Transverse colon (tissue), 4 donors: ENCODE data around the gene IL19. TPM values are rescaled to one million over a fixed set of nuclear protein-coding genes. Genes with fewer than 3 reads are reported as not detected.
A peak's percentile ranks its signal among the peaks of the same experiment; 100 is the strongest.

ENCODE experiments used
- DNase-seq: peaks from one replicate; pipeline ENCODE4 v3.0.0-alpha.2; 2019
- H3K27ac ChIP-seq, 4 donors: fragments of 200-600 bp; sonication (generic); 2 replicates each; pipeline ENCODE4 v1.5.1; 2016 to 2018; ENCODE audit warnings: inconsistent platforms in 4 of 4
- H3K27me3 ChIP-seq: fragments of 200-600 bp; sonication (generic); 2 replicates; pipeline ENCODE4 v1.5.1; 2017; ENCODE audit warnings: inconsistent platforms
- H3K36me3 ChIP-seq, 4 donors: fragments of 200-600 bp; sonication (generic); 2 replicates each; pipeline ENCODE4 v1.5.1; 2017 to 2019; ENCODE audit warnings: inconsistent platforms in 4 of 4
- H3K4me1 ChIP-seq, 4 donors: fragments of 200-600 bp; sonication (generic); 2 replicates each; pipeline ENCODE4 v1.5.1; 2017 to 2020; ENCODE audit warnings: inconsistent platforms in 4 of 4
- H3K4me3 ChIP-seq, 4 donors: fragments of 200-600 bp; sonication (generic); 1 replicate in 1 of 4; 2 replicates in 3 of 4; pipeline versions ENCODE4 v1.5.1 to v1.6.1; 2017 to 2019; ENCODE audit warnings: inconsistent platforms in 4 of 4
- H3K9me3 ChIP-seq, 2 donors: fragments of 200-600 bp; sonication (generic); 2 replicates each; pipeline ENCODE4 v1.5.1; 2017 to 2019; ENCODE audit warnings: inconsistent platforms in 2 of 2
- EP300 ChIP-seq: sonication (generic); formaldehyde crosslinking; IDR thresholded peaks from one replicate; pipeline ENCODE4 v1.6.1; 2017; ENCODE audit warnings: antibody characterized with exemption, low read depth
- POLR2A ChIP-seq: fragments of 450-650 bp; IDR thresholded peaks from one replicate; pipeline ENCODE4 v1.6.1; 2016; ENCODE audit warnings: antibody characterized with exemption, mild to moderate bottlenecking, moderate library complexity
- POLR2AphosphoS5 ChIP-seq, 3 donors: sonication (generic); formaldehyde crosslinking; IDR thresholded peaks; one replicate each; pipeline ENCODE4 v1.6.1; 2016; ENCODE audit warnings: antibody characterized with exemption in 3 of 3
- WGBS, 2 donors: methylation state at CpG; one replicate each; pipeline ENCODE4 v1.1.5; 2018; ENCODE audit warnings: low coverage in 1 of 2; 5-methylcytosine and 5-hydroxymethylcytosine counted together
- in situ Hi-C, 4 donors: fragments of 200-750 bp; cut with MboI; loops; one replicate each; pipeline versions ENCODE4 v1.15.0 to v1.15.1; 2017; ENCODE audit warnings: low sequenced_read_pairs in 3 of 4, low pct_ligation_motif_present in 1 of 4, low pct_unique_long_range_greater_than_20kb in 1 of 4
- intact Hi-C: fragments of 100-400 bp; cut with DNase I; formaldehyde crosslinking; loops from one replicate; pipeline ENCODE4 v1.15.1; 2023; ENCODE audit warnings: low total_unique reads
- total RNA-seq, 4 donors: library from RNA; depleted of rRNA; stranded (reverse); fragments of >200 nt; gene quantifications; one replicate each; pipeline ENCODE4 v1.1.0, GENCODE V29; 2016
- TF ChIP-seq, protein P1 (sequence below), 5 experiments: fragments of 200-600 bp in 3 of 5; fragments of 450-650 bp in 2 of 5; sonication (generic) in 3 of 5; IDR thresholded peaks; 1 replicate in 2 of 5; 2 replicates in 3 of 5; pipeline ENCODE4 v1.5.1; 2016 to 2017; ENCODE audit warnings: antibody characterized with exemption in 5 of 5, inconsistent platforms in 3 of 5, mild to moderate bottlenecking in 2 of 5, moderate library complexity in 1 of 5

Gene IL19
- total RNA-seq, 4 donors from 2014 or later = not detected

- in situ Hi-C loops = no loop called here
- H3K4me1 ChIP-seq = peaks cover 0 to 2% (median 0%) of the 10 kb centered on the region in 4 donors
- TF ChIP-seq POLR2A (no peak), POLR2AphosphoS5 (IDR thresholded peaks at IDR 0.05) (no peak), EP300 (no peak)
- TF ChIP-seq, protein P1, sequence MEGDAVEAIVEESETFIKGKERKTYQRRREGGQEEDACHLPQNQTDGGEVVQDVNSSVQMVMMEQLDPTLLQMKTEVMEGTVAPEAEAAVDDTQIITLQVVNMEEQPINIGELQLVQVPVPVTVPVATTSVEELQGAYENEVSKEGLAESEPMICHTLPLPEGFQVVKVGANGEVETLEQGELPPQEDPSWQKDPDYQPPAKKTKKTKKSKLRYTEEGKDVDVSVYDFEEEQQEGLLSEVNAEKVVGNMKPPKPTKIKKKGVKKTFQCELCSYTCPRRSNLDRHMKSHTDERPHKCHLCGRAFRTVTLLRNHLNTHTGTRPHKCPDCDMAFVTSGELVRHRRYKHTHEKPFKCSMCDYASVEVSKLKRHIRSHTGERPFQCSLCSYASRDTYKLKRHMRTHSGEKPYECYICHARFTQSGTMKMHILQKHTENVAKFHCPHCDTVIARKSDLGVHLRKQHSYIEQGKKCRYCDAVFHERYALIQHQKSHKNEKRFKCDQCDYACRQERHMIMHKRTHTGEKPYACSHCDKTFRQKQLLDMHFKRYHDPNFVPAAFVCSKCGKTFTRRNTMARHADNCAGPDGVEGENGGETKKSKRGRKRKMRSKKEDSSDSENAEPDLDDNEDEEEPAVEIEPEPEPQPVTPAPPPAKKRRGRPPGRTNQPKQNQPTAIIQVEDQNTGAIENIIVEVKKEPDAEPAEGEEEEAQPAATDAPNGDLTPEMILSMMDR (IDR thresholded peaks at IDR 0.05) = no peak
- H3K4me3 ChIP-seq = no peak overlapping the region
- H3K27ac ChIP-seq = no peak overlapping the region
- DNase-seq = no peak
- H3K9me3 ChIP-seq = no peaks in the 10 kb centered on the region
- no peaks in the 10 kb centered on the region for H3K36me3 ChIP-seq
- intact Hi-C loops = no loop called here
- WGBS, 2 donors = 83% methylated on average over 3 of the region's 3 CpGs; no CpG with 5 or more reads in 1 of the 2 donors
- no peaks in the 10 kb centered on the region for H3K27me3 ChIP-seq
These were observed 28.7 kb downstream of the IL19 start for GRCh38 chr1:206799311-206799710.

DNA sequence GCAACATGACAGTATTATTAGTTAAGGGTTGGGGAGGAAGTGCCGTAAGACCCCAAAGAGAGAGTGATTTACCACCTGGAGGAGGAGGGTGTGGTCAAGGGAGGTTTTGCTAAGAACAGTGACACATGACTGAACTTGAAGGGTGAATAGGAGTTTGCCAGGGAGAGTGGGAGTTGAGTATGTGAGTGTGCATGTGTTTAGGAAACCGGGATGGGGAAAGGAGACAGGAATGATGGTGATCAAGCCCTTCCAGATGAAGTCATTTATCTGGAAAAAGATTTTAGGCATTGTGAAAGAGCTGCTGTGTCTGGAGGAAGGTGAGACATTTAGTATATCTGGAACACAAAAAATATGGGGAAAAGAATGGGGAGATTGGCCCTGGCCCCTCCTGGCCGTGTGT, 29.8 kb downstream of the IL19 start:
- WGBS, 2 donors = 83 to 85% methylated on average over 3 of the region's 3 CpGs

DNA sequence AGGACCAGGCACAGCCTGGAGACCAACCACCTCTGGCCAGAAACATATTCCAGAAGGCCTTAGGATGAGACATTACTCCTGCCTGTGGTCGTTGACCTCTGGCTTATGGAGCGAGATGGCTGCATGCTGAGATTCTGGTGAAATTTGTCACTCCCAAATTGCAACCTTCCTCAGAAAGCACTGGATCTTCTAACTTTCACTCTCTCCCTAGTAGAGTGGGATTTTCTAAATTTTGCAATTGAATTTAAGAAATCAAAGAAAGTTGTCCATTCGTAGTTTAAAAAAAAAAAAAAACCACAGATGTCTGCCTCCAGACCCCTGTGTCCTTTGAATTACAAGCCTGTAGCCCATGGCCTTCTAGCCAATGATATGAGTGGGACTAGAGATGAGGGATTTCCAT, 30.3 kb downstream of the IL19 start:
- 78 to 80% methylated on average over 1 to 3 of the region's 3 CpGs for WGBS, 2 donors
- no peak for DNase-seq
- TF ChIP-seq POLR2A = no peak
- TF ChIP-seq EP300 = no peak
- no peak for TF ChIP-seq POLR2AphosphoS5 (IDR thresholded peaks at IDR 0.05)
- TF ChIP-seq, protein P1 (IDR thresholded peaks at IDR 0.05) = no peak
- H3K36me3 ChIP-seq = no peaks in the 10 kb centered on the region
- no peaks in the 10 kb centered on the region for H3K9me3 ChIP-seq
- intact Hi-C loops (no loop called here), in situ Hi-C loops (loop anchor here in 1 of 4 donors (10.0 kb wide), 1 partner anchor 66 kb away; no protein-coding TSS in a partner anchor)
- H3K27me3 ChIP-seq = peaks cover 5% of the 10 kb centered on the region
- peaks cover 0 to 2% (median 0%) of the 10 kb centered on the region in 4 donors for H3K4me1 ChIP-seq
- no peak overlapping the region for H3K4me3 ChIP-seq
- H3K27ac ChIP-seq = no peak overlapping the region

More for the DNA sequence above, 29.8 kb downstream of the IL19 start:
- H3K4me3 ChIP-seq = no peak overlapping the region
- in situ Hi-C loops = loop anchor here in 1 of 4 donors (10.0 kb wide), 1 partner anchor 66 kb away; no protein-coding TSS in a partner anchor
- H3K27me3 ChIP-seq = peaks cover 5% of the 10 kb centered on the region
- DNase-seq = no peak
- TF ChIP-seq POLR2A (no peak), POLR2AphosphoS5 (IDR thresholded peaks at IDR 0.05) (no peak), EP300 (no peak)
- TF ChIP-seq, protein P1 (IDR thresholded peaks at IDR 0.05) = no peak
- intact Hi-C loops = no loop called here
- H3K4me1 ChIP-seq = peaks cover 0 to 2% (median 0%) of the 10 kb centered on the region in 4 donors
- H3K27ac ChIP-seq = no peak overlapping the region
- H3K9me3 ChIP-seq = no peaks in the 10 kb centered on the region
- H3K36me3 ChIP-seq = no peaks in the 10 kb centered on the region

DNA sequence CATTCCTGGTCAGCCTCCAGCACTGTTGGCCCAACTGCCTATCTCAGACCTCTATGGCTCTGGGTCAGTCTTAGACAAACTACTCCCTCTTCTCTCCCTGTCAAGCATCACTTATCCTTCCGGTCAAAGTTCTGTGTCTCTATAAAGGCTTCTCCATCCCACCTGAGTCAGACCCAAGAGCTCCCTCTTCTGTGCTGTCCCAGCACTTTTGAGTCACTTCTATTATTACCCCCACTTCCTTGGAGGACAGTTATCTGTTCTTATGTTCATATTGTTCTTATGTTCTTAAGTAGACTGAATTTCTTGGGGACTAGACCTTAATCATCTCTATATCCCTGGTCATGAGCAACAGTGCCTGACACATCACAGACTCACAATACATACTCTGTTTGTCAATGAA, 30.9 kb downstream of the IL19 start:
- in situ Hi-C loops (loop anchor here in 1 of 4 donors (10.0 kb wide), 1 partner anchor 67 kb away; no protein-coding TSS in a partner anchor), intact Hi-C loops (no loop called here)
- H3K36me3 ChIP-seq = no peaks in the 10 kb centered on the region
- WGBS, 2 donors = 93 to 100% methylated on average over 1 of the region's 1 CpG
- no peak for TF ChIP-seq EP300
- DNase-seq = no peak
- no peak overlapping the region for H3K27ac ChIP-seq
- peaks cover 0 to 2% (median 0%) of the 10 kb centered on the region in 4 donors for H3K4me1 ChIP-seq
- no peaks in the 10 kb centered on the region for H3K9me3 ChIP-seq
- H3K27me3 ChIP-seq = peaks cover 5% of the 10 kb centered on the region
- H3K4me3 ChIP-seq = no peak overlapping the region

GRCh38 chr1:206802401-206802800, 31.8 kb downstream of the IL19 start:
- Histone ChIP-seq H3K27ac (peak overlapping the region in 2 of 4 donors; percentile 26 to 38), H3K36me3 (no peaks in the 10 kb centered on the region), H3K27me3 (peaks cover 5% of the 10 kb centered on the region), H3K9me3 (no peaks in the 10 kb centered on the region), H3K4me1 (peaks cover 0 to 2% (median 0%) of the 10 kb centered on the region in 4 donors), H3K4me3 (no peak overlapping the region)
- TF ChIP-seq EP300 (no peak), POLR2A (no peak), POLR2AphosphoS5 (IDR thresholded peaks at IDR 0.05) (no peak)
- TF ChIP-seq, protein P1 (IDR thresholded peaks at IDR 0.05) = no peak
- WGBS, 2 donors = 86 to 95% methylated on average over 4 of the region's 4 CpGs
- DNase-seq = no peak
- in situ Hi-C loops (loop anchor here in 1 of 4 donors (10.0 kb wide), 1 partner anchor 68 kb away; no protein-coding TSS in a partner anchor), intact Hi-C loops (no loop called here)
